CD14-positive monocyte (primary cell): Measurements from ENCODE around the gene GNAI1. TPM values are rescaled to one million over a fixed set of nuclear protein-coding genes. Genes with fewer than 3 reads are reported as not detected.

Source experiments
- DNase-seq, 3 donors: peaks; one replicate each; pipeline ENCODE4 v3.0.0-alpha.2; 2011 to 2022
- H2AFZ ChIP-seq: 2 replicates; pipeline ENCODE4 v1.6.0; 2012; ENCODE audit warnings: mild to moderate bottlenecking, low read depth, low read length, inconsistent platforms; ENCODE audit not compliant: insufficient read depth, poor library complexity, severe bottlenecking
- H3K27ac ChIP-seq, 2 donors: 1 replicate in 1 of 2; 2 replicates in 1 of 2; pipeline ENCODE4 v1.5.1; 2012 to 2013; ENCODE audit warnings: low read length in 2 of 2, control low read depth in 1 of 2, inconsistent platforms in 1 of 2, low read depth in 1 of 2, mild to moderate bottlenecking in 1 of 2
- H3K27me3 ChIP-seq, 2 donors: one replicate each; pipeline versions ENCODE4 v1.6.0 to v1.6.1; 2011 to 2013; ENCODE audit warnings: low read length in 2 of 2; ENCODE audit not compliant: control insufficient read depth in 2 of 2, insufficient read depth in 2 of 2
- H3K36me3 ChIP-seq, 2 donors: replicated peaks in 1 of 2; 1 replicate in 1 of 2; 2 replicates in 1 of 2; pipeline versions ENCODE4 v1.5.1 to v1.6.1; 2012 to 2013; ENCODE audit warnings: low read length in 2 of 2, control low read depth in 1 of 2, inconsistent platforms in 1 of 2, mild to moderate bottlenecking in 1 of 2; ENCODE audit not compliant: insufficient read depth in 2 of 2, control insufficient read depth in 1 of 2
- H3K4me1 ChIP-seq, 2 donors: 1 replicate in 1 of 2; 2 replicates in 1 of 2; pipeline versions ENCODE4 v1.5.1 to v1.6.1; 2012 to 2013; ENCODE audit warnings: low read length in 2 of 2, control low read depth in 1 of 2, inconsistent platforms in 1 of 2, mild to moderate bottlenecking in 1 of 2, moderate library complexity in 1 of 2; ENCODE audit not compliant: insufficient read depth in 2 of 2, control insufficient read depth in 1 of 2
- H3K4me2 ChIP-seq: replicated peaks from 2 replicates; pipeline ENCODE3; 2012; ENCODE audit warnings: low read length, moderate library complexity, mild to moderate bottlenecking; ENCODE audit not compliant: poor library complexity, severe bottlenecking; ENCODE audit errors: extremely low read depth
- H3K4me3 ChIP-seq, 3 experiments: fragments of 200-600 bp in 1 of 3; sonication (generic) in 1 of 3; replicated peaks in 1 of 3; 1 replicate in 2 of 3; 2 replicates in 1 of 3; pipeline ENCODE4 v1.5.1; 2011 to 2013; ENCODE audit warnings: low read length in 3 of 3, mild to moderate bottlenecking in 3 of 3, control low read depth in 2 of 3, low read depth in 2 of 3, inconsistent platforms in 1 of 3, moderate library complexity in 1 of 3
- H3K79me2 ChIP-seq: 2 replicates; pipeline ENCODE4 v1.6.0; 2012; ENCODE audit warnings: mild to moderate bottlenecking, control low read depth, inconsistent platforms, low read length, moderate library complexity; ENCODE audit not compliant: insufficient read depth
- H3K9ac ChIP-seq: 2 replicates; pipeline ENCODE4 v1.6.0; 2017; ENCODE audit warnings: low read length, mild to moderate bottlenecking; ENCODE audit not compliant: insufficient read depth, poor library complexity, severe bottlenecking
- H3K9me3 ChIP-seq, 2 donors: replicated peaks in 1 of 2; 1 replicate in 1 of 2; 2 replicates in 1 of 2; pipeline versions ENCODE4 v1.5.1 to v1.6.1; 2012 to 2013; ENCODE audit warnings: low read length in 2 of 2, control low read depth in 1 of 2; ENCODE audit not compliant: control insufficient read depth in 1 of 2, insufficient read depth in 1 of 2
- H4K20me1 ChIP-seq: 2 replicates; pipeline ENCODE4 v1.6.0; 2012; ENCODE audit warnings: mild to moderate bottlenecking, low read length, control low read depth, moderate library complexity; ENCODE audit not compliant: insufficient read depth
- H3K27ac Mint-ChIP-seq, 7 donors: one replicate each; pipeline ENCODE4 v1.8.0; 2020; ENCODE audit warnings: mild to moderate bottlenecking in 7 of 7, mixed read lengths in 7 of 7, moderate library complexity in 6 of 7, inconsistent platforms in 2 of 7
- H3K27me3 Mint-ChIP-seq, 3 donors: one replicate each; pipeline ENCODE4 v1.8.0; 2021 to 2022; ENCODE audit warnings: low read depth in 3 of 3, mild to moderate bottlenecking in 3 of 3, mixed read lengths in 3 of 3, moderate library complexity in 3 of 3, inconsistent platforms in 1 of 3
- H3K36me3 Mint-ChIP-seq, 2 donors: one replicate each; pipeline ENCODE4 v1.8.0; 2020; ENCODE audit warnings: mixed read lengths in 2 of 2, inconsistent platforms in 1 of 2, mild to moderate bottlenecking in 1 of 2
- H3K4me1 Mint-ChIP-seq: one replicate; pipeline ENCODE4 v1.8.0; 2020; ENCODE audit warnings: mild to moderate bottlenecking, mixed read lengths
- H3K4me3 Mint-ChIP-seq, 2 donors: one replicate each; pipeline ENCODE4 v1.8.0; 2020; ENCODE audit warnings: mild to moderate bottlenecking in 2 of 2, mixed read lengths in 2 of 2, moderate library complexity in 1 of 2
- H3K9me3 Mint-ChIP-seq, 7 donors: one replicate each; pipeline ENCODE4 v1.8.0; 2020 to 2022; ENCODE audit warnings: mixed read lengths in 7 of 7, mild to moderate bottlenecking in 6 of 7, moderate library complexity in 6 of 7, inconsistent platforms in 2 of 7
- CTCF ChIP-seq: fragments of 200-600 bp; IDR thresholded peaks from one replicate; pipeline ENCODE4 v1.8.0; 2022; ENCODE audit warnings: antibody characterized with exemption, mild to moderate bottlenecking
- WGBS: methylation state at CpG from one replicate; pipeline ENCODE4 v1.1.5; 2013; ENCODE audit warnings: missing lambda C conversion rate; ENCODE audit not compliant: insufficient coverage; 5-methylcytosine and 5-hydroxymethylcytosine counted together
- intact Hi-C, 2 donors: fragments of 100-400 bp; cut with micrococcal nuclease; formaldehyde crosslinking; loops; one replicate each; pipeline versions ENCODE4 v1.15.0 to v1.15.1; 2023
- polyA plus RNA-seq, 3 donors: library from polyadenylated mRNA; depleted of rRNA in 1 of 3; unstranded in 2 of 3; stranded (reverse) in 1 of 3; fragments of 300-500 nt in 2 of 3; fragments of >200 nt in 1 of 3; fragmentation: Illumina TruSeq in 2 of 3; gene quantifications; 1 replicate in 2 of 3; 2 replicates in 1 of 3; pipeline ENCODE4 v1.2.3, GENCODE V29; 2012 to 2021

GNAI1 gene
- polyA plus RNA-seq, 3 donors, result 0.72 to 1.0 (median 0.79) TPM

DNA sequence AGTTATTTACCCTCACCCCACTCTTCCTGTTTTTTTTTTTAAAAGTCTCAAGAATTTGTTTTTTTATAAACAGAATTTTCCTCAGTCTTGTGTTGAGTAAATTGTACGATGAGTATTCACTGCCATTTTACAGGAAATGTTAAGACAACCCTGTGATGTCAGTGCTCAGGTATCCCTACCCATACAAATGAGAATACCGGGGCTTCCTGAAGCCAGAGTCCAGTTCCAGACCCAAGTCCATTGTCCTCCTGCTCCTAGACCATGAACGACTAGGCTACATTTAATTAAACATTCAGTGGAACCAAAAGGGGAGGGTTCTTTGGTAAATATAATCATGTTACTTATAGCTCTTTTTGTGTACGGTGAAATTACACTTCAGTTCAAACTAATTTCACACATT is 79.2 kb downstream of the GNAI1 start:
- Mint-ChIP-seq H3K27me3 (no peaks in the 10 kb centered on the region), H3K27ac (no peak overlapping the region)
- no peak overlapping the region for H3K27ac ChIP-seq

DNA sequence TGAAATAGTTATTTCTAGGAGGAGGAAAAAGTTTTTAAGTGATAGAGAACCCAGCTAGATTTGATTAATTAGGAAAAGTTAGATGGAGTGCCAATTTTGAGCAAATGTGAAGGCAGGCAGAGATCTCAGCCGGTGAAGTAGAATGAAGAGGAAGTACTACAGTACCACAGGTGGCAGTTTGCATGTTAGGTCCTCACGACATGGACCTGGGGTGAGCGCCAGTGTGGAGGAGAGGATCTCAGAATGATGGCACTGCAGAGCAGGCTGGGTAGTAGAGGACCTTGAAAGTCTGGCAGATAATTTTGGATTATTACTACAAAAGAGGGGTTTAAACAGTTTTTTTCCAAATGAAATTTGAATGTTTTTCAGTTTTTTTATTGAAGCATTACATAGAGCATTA is 81.1 kb downstream of the GNAI1 start:
- Histone ChIP-seq H3K9ac (no peak overlapping the region), H2AFZ (no peak overlapping the region), H3K79me2 (no peaks in the 10 kb centered on the region), H3K36me3 (no peaks in the 10 kb centered on the region), H3K4me3 (no peak overlapping the region), H3K27ac (no peak overlapping the region), H4K20me1 (no peaks in the 10 kb centered on the region), H3K9me3 (no peaks in the 10 kb centered on the region), H3K4me1 (no peaks in the 10 kb centered on the region), H3K27me3 (no peaks in the 10 kb centered on the region), H3K4me2 (no peak overlapping the region)
- H3K27me3 Mint-ChIP-seq, result no peaks in the 10 kb centered on the region
- no peak overlapping the region for H3K27ac Mint-ChIP-seq
- H3K9me3 Mint-ChIP-seq, result peaks cover 0 to 2% (median 0%) of the 10 kb centered on the region in 7 donors
- 55% methylated on average over 3 of the region's 3 CpGs for WGBS
- peaks cover 0 to 6% of the 10 kb centered on the region in 2 donors for H3K36me3 Mint-ChIP-seq
- intact Hi-C loops, result no loop called here
- TF ChIP-seq CTCF, result no peak
- H3K4me1 Mint-ChIP-seq, result peaks cover 3% of the 10 kb centered on the region
- DNase-seq, result no peak
- H3K4me3 Mint-ChIP-seq, result no peak overlapping the region

More for the DNA sequence above, 79.2 kb downstream of the GNAI1 start:
- no peaks in the 10 kb centered on the region for H3K9me3 ChIP-seq
- peaks cover 0 to 2% (median 0%) of the 10 kb centered on the region in 7 donors for H3K9me3 Mint-ChIP-seq
- H3K4me2 ChIP-seq, result no peak overlapping the region
- DNase-seq, result no peak
- H3K27me3 ChIP-seq, result no peaks in the 10 kb centered on the region
- no peaks in the 10 kb centered on the region for H4K20me1 ChIP-seq
- H3K4me1 ChIP-seq, result no peaks in the 10 kb centered on the region
- TF ChIP-seq CTCF, result no peak
- WGBS, result no CpG with 5 or more reads among the region's 4 CpGs
- H3K4me1 Mint-ChIP-seq, result peaks cover 3% of the 10 kb centered on the region
- intact Hi-C loops, result no loop called here
- peaks cover 0 to 6% of the 10 kb centered on the region in 2 donors for H3K36me3 Mint-ChIP-seq
- H3K4me3 Mint-ChIP-seq, result no peak overlapping the region
- no peaks in the 10 kb centered on the region for H3K36me3 ChIP-seq
- H3K9ac ChIP-seq, result no peak overlapping the region
- H3K79me2 ChIP-seq, result no peaks in the 10 kb centered on the region
- no peak overlapping the region for H3K4me3 ChIP-seq
- H2AFZ ChIP-seq, result no peak overlapping the region
